Fibroblast of lung (primary cell): ENCODE data around the gene TENM3. TPM values are rescaled to one million over a fixed set of nuclear protein-coding genes. Genes with fewer than 3 reads are reported as not detected.

Experiments used
- DNase-seq, 2 donors: peaks; one replicate each; pipeline versions ENCODE4 v3.0.0 to v3.0.0-alpha.2; 2010; ENCODE audit warnings: low read depth in 2 of 2
- H2AFZ ChIP-seq: 2 replicates; pipeline ENCODE4 v1.5.1; 2012; ENCODE audit warnings: low read length, control low read depth, inconsistent platforms
- H3K27ac ChIP-seq: 2 replicates; pipeline ENCODE4 v1.5.1; 2011; ENCODE audit warnings: low read length, control low read depth; ENCODE audit not compliant: insufficient read depth
- H3K27me3 ChIP-seq: 2 replicates; pipeline ENCODE4 v1.5.1; 2011; ENCODE audit warnings: mild to moderate bottlenecking, low read length; ENCODE audit not compliant: control insufficient read depth, insufficient read depth
- H3K36me3 ChIP-seq: 2 replicates; pipeline ENCODE4 v1.5.1; 2011; ENCODE audit warnings: low read length; ENCODE audit not compliant: control insufficient read depth, insufficient read depth
- H3K4me1 ChIP-seq: 2 replicates; pipeline ENCODE4 v1.5.1; 2011; ENCODE audit warnings: low read length; ENCODE audit not compliant: control insufficient read depth, insufficient read depth; ENCODE audit errors: extremely low read depth
- H3K4me2 ChIP-seq: 2 replicates; pipeline ENCODE4 v1.5.1; 2011; ENCODE audit warnings: low read length, control low read depth; ENCODE audit not compliant: insufficient read depth; ENCODE audit errors: extremely low read depth
- H3K4me3 ChIP-seq, 4 experiments: fragments of 200-600 bp in 1 of 4; sonication (generic) in 1 of 4; replicated peaks in 1 of 4; 2 replicates each; pipeline ENCODE4 v1.5.1; 2011 to 2016; ENCODE audit warnings: low read length in 4 of 4, low read depth in 3 of 4, mild to moderate bottlenecking in 3 of 4, control low read depth in 2 of 4, inconsistent platforms in 1 of 4, mixed read lengths in 1 of 4; ENCODE audit not compliant: insufficient read depth in 1 of 4; ENCODE audit errors: control extremely low read depth in 1 of 4
- H3K79me2 ChIP-seq: 2 replicates; pipeline ENCODE4 v1.5.1; 2012; ENCODE audit warnings: mild to moderate bottlenecking, low read length, inconsistent platforms; ENCODE audit not compliant: control insufficient read depth, insufficient read depth
- H3K9ac ChIP-seq: 2 replicates; pipeline ENCODE4 v1.5.1; 2011; ENCODE audit warnings: mild to moderate bottlenecking, low read length, control low read depth; ENCODE audit not compliant: insufficient read depth
- H3K9me3 ChIP-seq: 2 replicates; pipeline ENCODE4 v1.5.1; 2012; ENCODE audit warnings: low read depth, low read length; ENCODE audit not compliant: control insufficient read depth, insufficient read depth
- H4K20me1 ChIP-seq: 2 replicates; pipeline ENCODE4 v1.5.1; 2011; ENCODE audit warnings: low read length; ENCODE audit not compliant: control insufficient read depth, insufficient read depth; ENCODE audit errors: extremely low read depth
- CTCF ChIP-seq, 2 donors: IDR thresholded peaks in 1 of 2; conservative IDR thresholded peaks in 1 of 2; 1 replicate in 1 of 2; 2 replicates in 1 of 2; pipeline ENCODE4 v1.5.1; 2011 to 2012; ENCODE audit warnings: low read length in 2 of 2, control low read depth in 1 of 2, inconsistent platforms in 1 of 2, low read depth in 1 of 2, mild to moderate bottlenecking in 1 of 2
- EZH2 ChIP-seq: IDR thresholded peaks from 2 replicates; pipeline ENCODE4 v1.5.1; 2012; ENCODE audit warnings: low read length, control low read depth, mild to moderate bottlenecking; ENCODE audit errors: missing control alignments
- polyA plus RNA-seq, 2 donors: library from polyadenylated mRNA; depleted of rRNA in 1 of 2; stranded (reverse) in 1 of 2; unstranded in 1 of 2; fragments of >200 nt; gene quantifications; 2 replicates each; pipeline ENCODE4 v1.2.1, GENCODE V29; 2011 to 2012; ENCODE audit warnings: missing spikeins in 1 of 2
- total RNA-seq: library from RNA; depleted of rRNA; stranded (reverse); fragments of >200 nt; gene quantifications from 2 replicates; pipeline ENCODE4 v1.2.1, GENCODE V29; 2014

Gene TENM3
- total and polyA plus RNA-seq, 2 donors (not counting 1 experiment from before 2014, with no cell fraction given): 2.7 to 3.6 TPM

- no peaks in the 10 kb centered on the region for H3K4me1 ChIP-seq
- no peak overlapping the region for H2AFZ ChIP-seq
- no peaks in the 10 kb centered on the region for H3K36me3 ChIP-seq
- no peak overlapping the region for H3K4me3 ChIP-seq
- no peaks in the 10 kb centered on the region for H4K20me1 ChIP-seq
- no peaks in the 10 kb centered on the region for H3K27me3 ChIP-seq
- H3K4me2 ChIP-seq: no peak overlapping the region
- no peak overlapping the region for H3K9ac ChIP-seq
- H3K79me2 ChIP-seq: no peaks in the 10 kb centered on the region
- no peak overlapping the region for H3K27ac ChIP-seq
- no peak for TF ChIP-seq CTCF (conservative IDR thresholded peaks at IDR 0.05 in 1 of 2, IDR thresholded peaks at IDR 0.05 in 1 of 2; ENCODE audit: low read depth in 1 of 2, low read length in 2 of 2)
- no peak for TF ChIP-seq EZH2
- no peaks in the 10 kb centered on the region for H3K9me3 ChIP-seq
- DNase-seq: no peak
These were observed 350.2 kb downstream of the TENM3 start for GRCh38 chr4:182593402-182593801.

- Histone ChIP-seq H2AFZ (no peak overlapping the region), H3K9ac (no peak overlapping the region), H3K79me2 (no peaks in the 10 kb centered on the region), H3K9me3 (no peaks in the 10 kb centered on the region), H3K4me1 (no peaks in the 10 kb centered on the region), H3K4me3 (no peak overlapping the region), H3K36me3 (no peaks in the 10 kb centered on the region), H3K4me2 (no peak overlapping the region), H3K27ac (no peak overlapping the region), H3K27me3 (no peaks in the 10 kb centered on the region), H4K20me1 (no peaks in the 10 kb centered on the region)
- TF ChIP-seq CTCF (conservative IDR thresholded peaks at IDR 0.05 in 1 of 2, IDR thresholded peaks at IDR 0.05 in 1 of 2; ENCODE audit: low read depth in 1 of 2, low read length in 2 of 2) (no peak), EZH2 (no peak)
- DNase-seq: peak in 1 of 2 donors; percentile 61
These were observed 350.7 kb downstream of the TENM3 start for GRCh38 chr4:182593864-182594263.

GRCh38 chr4:182600093-182600492 is 356.9 kb downstream of the TENM3 start:
- no peaks in the 10 kb centered on the region for H4K20me1 ChIP-seq

More at GRCh38 chr4:182600093-182600492, 356.9 kb downstream of the TENM3 start:
- TF ChIP-seq CTCF (conservative IDR thresholded peaks at IDR 0.05 in 1 of 2, IDR thresholded peaks at IDR 0.05 in 1 of 2; ENCODE audit: low read depth in 1 of 2, low read length in 2 of 2) (no peak), EZH2 (no peak)
- no peak overlapping the region for H3K9ac ChIP-seq
- H3K36me3 ChIP-seq: no peaks in the 10 kb centered on the region
- no peaks in the 10 kb centered on the region for H3K27me3 ChIP-seq
- DNase-seq: peak in 1 of 2 donors; percentile 55
- H3K27ac ChIP-seq: no peak overlapping the region
- H2AFZ ChIP-seq: no peak overlapping the region
- no peaks in the 10 kb centered on the region for H3K9me3 ChIP-seq
- H3K4me1 ChIP-seq: no peaks in the 10 kb centered on the region
- H3K4me2 ChIP-seq: no peak overlapping the region
- H3K79me2 ChIP-seq: no peaks in the 10 kb centered on the region
- no peak overlapping the region for H3K4me3 ChIP-seq
